Esophagus squamous epithelium (tissue), 5 donors: ENCODE results near the gene RBBP8. TPM values are rescaled to one million over a fixed set of nuclear protein-coding genes. Genes with fewer than 3 reads are reported as not detected.
"Not testable (repeated sequence)": the region's sequence is repeated elsewhere in the genome, so short reads cannot be mapped to it uniquely, and the experiment has no call there.

Source experiments
- DNase-seq: peaks from one replicate; lab custom pipeline; 2025; lab: John Stamatoyannopoulos, UW
- H3K27ac ChIP-seq, 4 donors: fragments of 200-600 bp; sonication (generic); one replicate each; pipeline ENCODE4 v1.5.1; 2016 to 2019; ENCODE audit warnings: mild to moderate bottlenecking in 1 of 4
- H3K27me3 ChIP-seq, 4 donors: fragments of 200-600 bp; sonication (generic); 1 replicate in 3 of 4; 2 replicates in 1 of 4; pipeline versions ENCODE4 v1.5.1 to v1.6.0; 2017 to 2021; ENCODE audit warnings: antibody characterized with exemption in 1 of 4
- H3K36me3 ChIP-seq, 3 donors: fragments of 200-600 bp; sonication (generic); one replicate each; pipeline ENCODE4 v1.5.1; 2016 to 2019
- H3K4me1 ChIP-seq, 3 donors: fragments of 200-600 bp; sonication (generic); one replicate each; pipeline ENCODE4 v1.5.1; 2017 to 2019
- H3K4me3 ChIP-seq, 4 donors: fragments of 200-600 bp; sonication (generic); 1 replicate in 3 of 4; 2 replicates in 1 of 4; pipeline ENCODE4 v1.5.1; 2016 to 2019; ENCODE audit warnings: mild to moderate bottlenecking in 2 of 4, moderate library complexity in 1 of 4
- H3K9me3 ChIP-seq, 3 donors: fragments of 200-600 bp; sonication (generic); one replicate each; pipeline ENCODE4 v1.5.1; 2016 to 2019
- CTCF ChIP-seq, 6 experiments: fragments of 450-650 bp in 4 of 6; fragments of 200-600 bp in 2 of 6; sonication (generic) in 2 of 6; IDR thresholded peaks; one replicate each; pipeline ENCODE4 v1.5.1; 2016 to 2019; ENCODE audit warnings: antibody characterized with exemption in 6 of 6, mild to moderate bottlenecking in 4 of 6, moderate library complexity in 4 of 6
- POLR2A ChIP-seq, 4 donors: fragments of 450-650 bp; IDR thresholded peaks; one replicate each; pipeline ENCODE4 v1.6.1; 2017; ENCODE audit warnings: antibody characterized with exemption in 4 of 4, mild to moderate bottlenecking in 4 of 4, moderate library complexity in 3 of 4
- WGBS, 2 donors: methylation state at CpG; one replicate each; pipeline ENCODE4 v1.1.5; 2018; 5-methylcytosine and 5-hydroxymethylcytosine counted together
- intact Hi-C: fragments of 100-400 bp; cut with DNase I; formaldehyde crosslinking; loops from one replicate; pipeline ENCODE4 v1.15.0; 2022
- total RNA-seq, 4 donors: library from RNA; depleted of rRNA; stranded (reverse); fragments of >200 nt; gene quantifications; one replicate each; pipeline ENCODE4 v1.1.0, GENCODE V29; 2016
- donor health status: DM: yes; HTN: yes; CAD: no.

The RBBP8 gene
- total RNA-seq, result 10 to 100 TPM; 22.3 to 69.8 (median 53.2) TPM

- TF ChIP-seq CTCF (IDR thresholded peaks at IDR 0.05) (peak in 1 of 6 experiments; percentile 5), POLR2A (IDR thresholded peaks at IDR 0.05) (peak in 3 of 4 donors; percentile 24 to 80 (median 79))
- H3K9me3 ChIP-seq, result no peaks in the 10 kb centered on the region
- H3K36me3 ChIP-seq, result peaks cover 0 to 18% (median 0%) of the 10 kb centered on the region in 3 donors
- peak within 1 kb of the TSS; percentile 94 to 98 (median 96) for H3K27ac ChIP-seq
- H3K4me3 ChIP-seq, result peak within 1 kb of the TSS; percentile 71 to 87 (median 74)
- intact Hi-C loops, result no loop called here
- peak; percentile 16 for DNase-seq
- H3K4me1 ChIP-seq, result peaks cover 0 to 50% (median 3%) of the 10 kb centered on the region in 3 donors
- 0% methylated on average over 1 to 3 of the region's 82 CpGs for WGBS, 2 donors
- H3K27me3 ChIP-seq, result no peaks in the 10 kb centered on the region
These were observed at the start of gene RBBP8 for GRCh38 chr18:22933206-22933965. TSS of gene RBBP8 (plus strand) at chr18:22933328. CDS start at chr18:22936852, 3,524 bp downstream.

GRCh38 chr18:22883827-22884226, 49.3 kb upstream of the RBBP8 start:
- intact Hi-C loops, result no loop called here

GRCh38 chr18:22885694-22886093, 47.4 kb upstream of the RBBP8 start:
- H3K9me3 ChIP-seq, H3K27me3 ChIP-seq, H3K4me1 ChIP-seq, H3K4me3 ChIP-seq, intact Hi-C loops, H3K36me3 ChIP-seq, DNase-seq, H3K27ac ChIP-seq: not testable (repeated sequence)
- WGBS, 2 donors, result 81% methylated on average over 3 of the region's 11 CpGs; no CpG with 5 or more reads in 1 of the 2 donors

More at GRCh38 chr18:22883827-22884226, 49.3 kb upstream of the RBBP8 start:
- Histone ChIP-seq H3K4me3 (no peak overlapping the region), H3K27me3 (no peaks in the 10 kb centered on the region), H3K9me3 (no peaks in the 10 kb centered on the region), H3K27ac (no peak overlapping the region), H3K4me1 (no peaks in the 10 kb centered on the region), H3K36me3 (no peaks in the 10 kb centered on the region)
- WGBS, 2 donors, result 48 to 54% methylated on average over 1 of the region's 1 CpG
- no peak for DNase-seq
- TF ChIP-seq POLR2A (IDR thresholded peaks at IDR 0.05) (no peak), CTCF (IDR thresholded peaks at IDR 0.05) (no peak)

- H3K27ac ChIP-seq, result no peak overlapping the region
- H3K36me3 ChIP-seq, result no peaks in the 10 kb centered on the region
- H3K4me3 ChIP-seq, result no peak overlapping the region
- TF ChIP-seq CTCF (IDR thresholded peaks at IDR 0.05) (no peak), POLR2A (IDR thresholded peaks at IDR 0.05) (no peak)
- peaks cover 0 to 7% (median 0%) of the 10 kb centered on the region in 3 donors for H3K9me3 ChIP-seq
- no peak for DNase-seq
- intact Hi-C loops, result no loop called here
- H3K4me1 ChIP-seq, result peaks cover 0 to 6% (median 0%) of the 10 kb centered on the region in 3 donors
- H3K27me3 ChIP-seq, result no peaks in the 10 kb centered on the region
These were observed 33.7 kb upstream of the RBBP8 start for GRCh38 chr18:22899421-22899820.

GRCh38 chr18:22900558-22901238, 32.4 kb upstream of the RBBP8 start:
- DNase-seq, result no peak
- Histone ChIP-seq H3K4me3 (no peak overlapping the region), H3K4me1 (peaks cover 0 to 6% (median 0%) of the 10 kb centered on the region in 3 donors), H3K9me3 (peaks cover 0 to 7% (median 0%) of the 10 kb centered on the region in 3 donors), H3K36me3 (no peaks in the 10 kb centered on the region), H3K27me3 (no peaks in the 10 kb centered on the region), H3K27ac (no peak overlapping the region)
- 53 to 61% methylated on average over 2 to 5 of the region's 5 CpGs for WGBS, 2 donors
- TF ChIP-seq CTCF (IDR thresholded peaks at IDR 0.05) (no peak), POLR2A (IDR thresholded peaks at IDR 0.05) (no peak)
- intact Hi-C loops, result no loop called here
